HEK293 (cell line): ENCODE results near the gene WNT9B.

ENCODE experiments used
- CTCF ChIA-PET: fragments of 350-600 bp; formaldehyde crosslinking; extraction: SDS; loops from one replicate; lab custom pipeline; 2021; ENCODE audit warnings: antibody characterized with exemption; lab: Yijun Ruan, JAX
- POLR2A ChIA-PET: fragments of 300-600 bp; formaldehyde crosslinking; extraction: SDS; loops from one replicate; lab custom pipeline; 2020; ENCODE audit warnings: antibody characterized with exemption, inconsistent platforms; lab: Yijun Ruan, JAX
- H3K27ac ChIP-seq: fragments of 200-500 bp; sonication (Bioruptor generic); 2 replicates; pipeline ENCODE4 v1.5.1; 2014; ENCODE audit warnings: low read depth, low read length, control low read depth, inconsistent platforms; ENCODE audit errors: extremely low read depth
- H3K36me3 ChIP-seq, 2 experiments: fragments of 200-500 bp in 1 of 2; sonication (Bioruptor generic) in 1 of 2; 1 replicate in 1 of 2; 2 replicates in 1 of 2; pipeline ENCODE4 v1.5.1; 2014 to 2017; ENCODE audit warnings: inconsistent platforms in 2 of 2, low read length in 2 of 2; ENCODE audit not compliant: control insufficient read depth in 2 of 2, insufficient read depth in 1 of 2
- H3K4me1 ChIP-seq: fragments of 200-500 bp; sonication (Bioruptor generic); 2 replicates; pipeline ENCODE4 v1.5.1; 2014; ENCODE audit warnings: mild to moderate bottlenecking, low read length, inconsistent platforms; ENCODE audit not compliant: control insufficient read depth, insufficient read depth
- H3K4me3 ChIP-seq: 2 replicates; pipeline ENCODE4 v1.5.1; 2011; ENCODE audit warnings: low read depth, mild to moderate bottlenecking, control low read depth, low read length, moderate library complexity
- H3K9me3 ChIP-seq: fragments of 200-500 bp; sonication (Bioruptor generic); 2 replicates; pipeline ENCODE4 v1.5.1; 2014; ENCODE audit warnings: low read depth, low read length, inconsistent platforms; ENCODE audit not compliant: control insufficient read depth, insufficient read depth
- HOXC10 ChIP-seq: sonication (generic); formaldehyde crosslinking; IDR thresholded peaks from 2 replicates; pipeline ENCODE4 v1.8.1; 2023; ENCODE audit warnings: mild to moderate bottlenecking, missing genetic modification reagents
- PRDM10 ChIP-seq: fragments of 450-650 bp; formaldehyde crosslinking; IDR thresholded peaks from 2 replicates; pipeline ENCODE4 v1.5.1; 2016; ENCODE audit warnings: missing biosample characterization, missing genetic modification characterization
- ZBTB10 ChIP-seq: fragments of 450-650 bp; formaldehyde crosslinking; IDR thresholded peaks from 2 replicates; pipeline ENCODE4 v1.5.1; 2016; ENCODE audit warnings: missing biosample characterization, missing genetic modification characterization
- ZBTB8A ChIP-seq: fragments of 450-650 bp; formaldehyde crosslinking; IDR thresholded peaks from 2 replicates; pipeline ENCODE4 v1.5.1; 2016; ENCODE audit warnings: missing biosample characterization, missing genetic modification characterization
- ZNF148 ChIP-seq: fragments of 450-650 bp; formaldehyde crosslinking; IDR thresholded peaks from 2 replicates; pipeline ENCODE4 v1.5.0; 2017; ENCODE audit warnings: missing biosample characterization, missing genetic modification characterization, borderline replicate concordance
- ZNF175 ChIP-seq: fragments of 450-650 bp; formaldehyde crosslinking; IDR thresholded peaks from 2 replicates; pipeline ENCODE4 v1.5.1; 2016; ENCODE audit warnings: missing biosample characterization, missing genetic modification characterization
- ZNF2 ChIP-seq: fragments of 450-650 bp; formaldehyde crosslinking; IDR thresholded peaks from 2 replicates; pipeline ENCODE4 v1.5.1; 2016; ENCODE audit warnings: missing biosample characterization, missing genetic modification characterization
- ZNF280C ChIP-seq: fragments of 450-650 bp; formaldehyde crosslinking; IDR thresholded peaks from 2 replicates; pipeline ENCODE4 v1.5.1; 2016; ENCODE audit warnings: missing biosample characterization, missing genetic modification characterization
- ZNF362 ChIP-seq: fragments of 450-650 bp; formaldehyde crosslinking; IDR thresholded peaks from 2 replicates; pipeline ENCODE4 v1.5.1; 2016; ENCODE audit warnings: missing biosample characterization, missing genetic modification characterization
- ZNF548 ChIP-seq: fragments of 450-650 bp; formaldehyde crosslinking; IDR thresholded peaks from 2 replicates; pipeline ENCODE4 v1.5.1; 2016; ENCODE audit warnings: missing biosample characterization, missing genetic modification characterization
- ZNF571 ChIP-seq: fragments of 450-650 bp; formaldehyde crosslinking; IDR thresholded peaks from 2 replicates; pipeline ENCODE4 v1.5.0; 2017; ENCODE audit warnings: missing biosample characterization, missing genetic modification characterization
- ZNF830 ChIP-seq: fragments of 450-650 bp; IDR thresholded peaks from 2 replicates; pipeline ENCODE4 v1.5.0; 2018; ENCODE audit warnings: missing biosample characterization, missing genetic modification characterization, low read depth, mild to moderate bottlenecking, moderate library complexity

WNT9B gene

GRCh38 chr17:46810837-46811236 lies 40.5 kb upstream of the WNT9B start:
- POLR2A ChIA-PET, result no interaction called here
- Histone ChIP-seq H3K4me1 (no peaks in the 10 kb centered on the region), H3K27ac (no peak overlapping the region), H3K36me3 (no peaks in the 10 kb centered on the region), H3K9me3 (no peaks in the 10 kb centered on the region), H3K4me3 (no peak overlapping the region)
- CTCF ChIA-PET, result interaction anchor here (2.2 kb wide), 1 partner anchor 24 kb away, joined by 11 read pairs; no protein-coding TSS in a partner anchor
- TF ChIP-seq ZNF148 (tag by site-specific recombination), result no peak
- TF ChIP-seq ZNF280C, result no peak
- no peak for TF ChIP-seq ZNF830 (tag by site-specific recombination)
- TF ChIP-seq PRDM10, result no peak
- no peak for TF ChIP-seq ZBTB8A (tag by site-specific recombination)
- TF ChIP-seq ZNF362 (tag by site-specific recombination), result no peak
- TF ChIP-seq ZNF2, result no peak
- TF ChIP-seq ZNF571 (tag by site-specific recombination), result no peak
- no peak for TF ChIP-seq ZNF548 (tag by site-specific recombination)
- no peak for TF ChIP-seq ZBTB10 (tag by site-specific recombination)
- no peak for TF ChIP-seq ZNF175 (tag by site-specific recombination)
- no peak for TF ChIP-seq HOXC10 (CRISPR knock-in tag)
